Heart right ventricle (tissue), 16 donors: ENCODE data around the gene HBB. TPM values are rescaled to one million over a fixed set of nuclear protein-coding genes. Genes with fewer than 3 reads are reported as not detected.
"Not testable (repeated sequence)": the region's sequence is repeated elsewhere in the genome, so short reads cannot be mapped to it uniquely, and the experiment has no call there.

Experiments used
- ATAC-seq, 8 donors: fragments of 200-7000 bp; cut with Tn5 transposase; one replicate each; pipeline ENCODE4 v1.9.1; 2020; ENCODE audit warnings: mild to moderate bottlenecking in 8 of 8, moderate library complexity in 8 of 8, moderate number of reproducible peaks in 1 of 8
- DNase-seq, 2 donors: peaks; one replicate each; pipeline ENCODE4 v3.0.0-alpha.2; 2020
- H3K27ac ChIP-seq, 10 donors: fragments of 200-600 bp; sonication (generic) in 2 of 10; one replicate each; pipeline versions ENCODE4 v1.5.0 to v1.8.0; 2020 to 2022; ENCODE audit warnings: mild to moderate bottlenecking in 3 of 10
- H3K27me3 ChIP-seq, 7 donors: fragments of 200-600 bp; one replicate each; pipeline ENCODE4 v1.8.0; 2021 to 2022; ENCODE audit warnings: mild to moderate bottlenecking in 2 of 7
- H3K36me3 ChIP-seq, 9 donors: fragments of 200-600 bp; sonication (generic) in 1 of 9; one replicate each; pipeline versions ENCODE4 v1.5.0 to v1.8.0; 2020 to 2022; ENCODE audit warnings: mild to moderate bottlenecking in 2 of 9
- H3K4me1 ChIP-seq, 9 donors: fragments of 200-600 bp; sonication (generic) in 1 of 9; one replicate each; pipeline versions ENCODE4 v1.5.0 to v1.8.0; 2020 to 2022; ENCODE audit warnings: mild to moderate bottlenecking in 4 of 9
- H3K4me3 ChIP-seq, 10 donors: fragments of 200-600 bp; sonication (generic) in 2 of 10; one replicate each; pipeline versions ENCODE4 v1.5.0 to v1.8.0; 2020 to 2022; ENCODE audit warnings: mild to moderate bottlenecking in 7 of 10, moderate library complexity in 2 of 10
- H3K9me3 ChIP-seq, 11 donors: fragments of 200-600 bp in 10 of 11; sonication (generic) in 2 of 11; one replicate each; pipeline versions ENCODE4 v1.5.0 to v1.8.0; 2013 to 2022; ENCODE audit warnings: mild to moderate bottlenecking in 2 of 11, control low read depth in 1 of 11, moderate library complexity in 1 of 11
- CTCF ChIP-seq, 9 donors: fragments of 200-600 bp; sonication (generic) in 2 of 9; IDR thresholded peaks; one replicate each; pipeline versions ENCODE4 v1.5.0 to v1.8.0; 2021 to 2022; ENCODE audit warnings: antibody characterized with exemption in 9 of 9, mild to moderate bottlenecking in 5 of 9, moderate library complexity in 1 of 9
- WGBS, 2 donors: extraction: QIAGEN DNeasy Blood & Tissue Kit; methylation state at CpG; one replicate each; pipeline ENCODE4 v1.1.7; 2013; ENCODE audit warnings: inconsistent platforms in 1 of 2; 5-methylcytosine and 5-hydroxymethylcytosine counted together
- intact Hi-C, 10 donors: fragments of 100-400 bp; cut with DNase I; formaldehyde crosslinking; loops; one replicate each; pipeline versions ENCODE4 v1.11.1 to v1.14.2; 2022
- polyA plus RNA-seq, 2 donors: library from polyadenylated mRNA; stranded (reverse); fragments of 200-250 nt; gene quantifications; one replicate each; pipeline ENCODE4 v1.2.3, GENCODE V29; 2013
- total RNA-seq, 10 donors: library from RNA; stranded (reverse); fragmentation: NEBNext Ultra II Directional in 3 of 10; extraction: Animal tissue kit (Norgen Biotek cat#: 25700) in 3 of 10; gene quantifications; one replicate each; pipeline versions ENCODE4 v1.2.1 to v1.2.4, GENCODE V29; 2021 to 2023
- donor health status: Arrhythmogenic right ventricular cardiomyopathy.
- donor health status: ischemic (EF 13 %, LVEDD 7.1; RV severe dilation, severe dysfunction).
- donor health status: healthy with polysubstance abuse.
- donor health status: DM: no; HTN: yes; CAD: no.
- donor health status: DM: no; HTN: no; CAD: no.
- donor health status: ischemic (EF 25% LVEDD 6.9; RV normal size, moderate dysfunction).
- donor health status: ischemic (EF 25% LVEDD 5.7; RV mildly dilated, moderate dysfunction).
- donor health status: healthy.
- donor health status: DM: yes; HTN: yes; CAD: no.
- donor health status: Ischemic cardiomyopathy.
- donor health status: ischemic (EF 35%, LVEDD 5.7; RV mildly dilated, moderate dysfunction).
- donor health status: nonischemic (EF 11% LVEDD 7.7; RV severe dilation, severe dysfunction).
- donor health status: DM: yes; HTN: yes; CAD: no.
- donor health status: PGD.
- donor health status: ischemic (EF 29% LVEDD 5.4; RV normal size, mild dysfunction).
- donor health status: nonischemic (EF 23%, LVEDD 6.1; RV moderate dilation, normal function).

The HBB gene
- total and polyA plus RNA-seq, 12 donors = 39.1 to 1,566 (median 273) TPM; not detected in 1

GRCh38 chr11:5252192-5252918 is 25.5 kb upstream of the HBB start:
- Histone ChIP-seq H3K4me1 (no peaks in the 10 kb centered on the region), H3K27me3 (peaks cover 0 to 10% (median 0%) of the 10 kb centered on the region in 7 donors), H3K9me3 (no peaks in the 10 kb centered on the region), H3K4me3 (no peak overlapping the region), H3K27ac (no peak overlapping the region), H3K36me3 (no peaks in the 10 kb centered on the region)
- ATAC-seq = no peak
- no peak for TF ChIP-seq CTCF (IDR thresholded peaks at IDR 0.05)
- no peak for DNase-seq
- intact Hi-C loops = no loop called here
- 71 to 77% methylated on average over 9 of the region's 9 CpGs for WGBS, 2 donors

GRCh38 chr11:5251746-5252145 is 24.9 kb upstream of the HBB start:
- no peak for DNase-seq
- Histone ChIP-seq H3K27ac (no peak overlapping the region), H3K36me3 (no peaks in the 10 kb centered on the region), H3K4me3 (no peak overlapping the region), H3K9me3 (no peaks in the 10 kb centered on the region), H3K27me3 (peaks cover 0 to 10% (median 0%) of the 10 kb centered on the region in 7 donors), H3K4me1 (no peaks in the 10 kb centered on the region)
- TF ChIP-seq CTCF (IDR thresholded peaks at IDR 0.05) = no peak
- intact Hi-C loops = no loop called here
- 63 to 70% methylated on average over 2 of the region's 2 CpGs for WGBS, 2 donors
- ATAC-seq = no peak

- peaks cover 0 to 10% (median 0%) of the 10 kb centered on the region in 7 donors for H3K27me3 ChIP-seq
- H3K9me3 ChIP-seq = no peaks in the 10 kb centered on the region
- 85 to 88% methylated on average over 4 of the region's 4 CpGs for WGBS, 2 donors
- H3K4me1 ChIP-seq = no peaks in the 10 kb centered on the region
- H3K36me3 ChIP-seq = no peaks in the 10 kb centered on the region
- DNase-seq (no peak), ATAC-seq (no peak)
- TF ChIP-seq CTCF (IDR thresholded peaks at IDR 0.05) = no peak
- no peak overlapping the region for H3K4me3 ChIP-seq
- intact Hi-C loops = no loop called here
- no peak overlapping the region for H3K27ac ChIP-seq
Observed at GRCh38 chr11:5250543-5251204, 23.8 kb upstream of the HBB start.

- H3K36me3 ChIP-seq, H3K9me3 ChIP-seq, H3K27ac ChIP-seq, H3K4me3 ChIP-seq, H3K4me1 ChIP-seq, DNase-seq, ATAC-seq, intact Hi-C loops, H3K27me3 ChIP-seq: not testable (repeated sequence)
- WGBS, 2 donors = 70% methylated on average over 3 of the region's 9 CpGs
Observed at GRCh38 chr11:5249807-5250396, 23.0 kb upstream of the HBB start, which contains the start of gene HBG1. Gene HBG1, minus strand, starts transcription at chr11:5249857. Its CDS starts 53 bp downstream, at chr11:5249804.

GRCh38 chr11:5248498-5248897 is 21.6 kb upstream of the HBB start:
- ATAC-seq, intact Hi-C loops, H3K4me3 ChIP-seq, H3K4me1 ChIP-seq, H3K27me3 ChIP-seq, H3K36me3 ChIP-seq, H3K9me3 ChIP-seq, DNase-seq, H3K27ac ChIP-seq: not testable (repeated sequence)
- 23 to 89% methylated on average over 7 of the region's 7 CpGs for WGBS, 2 donors
